HEK293 (cell line): ENCODE measurements around the gene SP2.

Experiments used
- EGR2 ChIP-seq: fragments of 450-650 bp; formaldehyde crosslinking; IDR thresholded peaks from 2 replicates; pipeline ENCODE4 v1.5.1; 2016; ENCODE audit warnings: low read depth, missing biosample characterization, missing genetic modification characterization
- GLIS1 ChIP-seq: fragments of 450-650 bp; formaldehyde crosslinking; IDR thresholded peaks from 2 replicates; pipeline ENCODE4 v1.5.1; 2016; ENCODE audit warnings: missing biosample characterization, missing genetic modification characterization
- GLIS2 ChIP-seq: fragments of 450-650 bp; formaldehyde crosslinking; IDR thresholded peaks from 2 replicates; pipeline ENCODE4 v1.5.1; 2016; ENCODE audit warnings: missing biosample characterization, missing genetic modification characterization
- IKZF3 ChIP-seq: fragments of 450-650 bp; IDR thresholded peaks from 2 replicates; pipeline ENCODE4 v1.5.0; 2018; ENCODE audit warnings: missing biosample characterization, mild to moderate bottlenecking, missing genetic modification characterization, moderate library complexity
- KLF7 ChIP-seq: fragments of 450-650 bp; formaldehyde crosslinking; IDR thresholded peaks from 2 replicates; pipeline ENCODE4 v1.5.1; 2016; ENCODE audit warnings: missing biosample characterization, missing genetic modification characterization, borderline replicate concordance
- SP7 ChIP-seq: fragments of 450-650 bp; formaldehyde crosslinking; IDR thresholded peaks from 2 replicates; pipeline ENCODE4 v1.5.1; 2016; ENCODE audit warnings: missing biosample characterization, missing genetic modification characterization
- TCF7L2 ChIP-seq: IDR thresholded peaks from 2 replicates; pipeline ENCODE4 v1.6.1; 2011; ENCODE audit warnings: low read depth, mild to moderate bottlenecking, inconsistent platforms, low read length, moderate library complexity, borderline replicate concordance
- YY1 ChIP-seq: fragments of 450-650 bp; formaldehyde crosslinking; IDR thresholded peaks from 2 replicates; pipeline ENCODE4 v1.5.1; 2018; ENCODE audit warnings: missing biosample characterization, missing genetic modification characterization
- ZBTB17 ChIP-seq: fragments of 450-650 bp; formaldehyde crosslinking; IDR thresholded peaks from 2 replicates; pipeline ENCODE4 v1.5.1; 2016; ENCODE audit warnings: missing biosample characterization, missing genetic modification characterization
- ZEB2 ChIP-seq: fragments of 450-650 bp; formaldehyde crosslinking; IDR thresholded peaks from 2 replicates; pipeline ENCODE4 v1.5.1; 2016; ENCODE audit warnings: missing biosample characterization, missing genetic modification characterization
- ZFHX2 ChIP-seq: fragments of 450-650 bp; formaldehyde crosslinking; conservative IDR thresholded peaks from 2 replicates; pipeline ENCODE4 v1.5.1; 2016; ENCODE audit warnings: missing biosample characterization, missing genetic modification characterization
- ZNF157 ChIP-seq: fragments of 450-650 bp; formaldehyde crosslinking; IDR thresholded peaks from 2 replicates; pipeline ENCODE4 v1.5.1; 2016; ENCODE audit warnings: missing biosample characterization, missing genetic modification characterization
- ZNF24 ChIP-seq: fragments of 450-650 bp; formaldehyde crosslinking; IDR thresholded peaks from 2 replicates; pipeline ENCODE4 v1.5.1; 2016; ENCODE audit warnings: missing biosample characterization, missing genetic modification characterization
- ZNF26 ChIP-seq: fragments of 450-650 bp; formaldehyde crosslinking; IDR thresholded peaks from 2 replicates; pipeline ENCODE4 v1.5.1; 2016; ENCODE audit warnings: missing biosample characterization, missing genetic modification characterization
- ZNF335 ChIP-seq: fragments of 450-650 bp; formaldehyde crosslinking; conservative IDR thresholded peaks from 2 replicates; pipeline ENCODE4 v1.5.1; 2016; ENCODE audit warnings: missing biosample characterization, missing genetic modification characterization
- ZNF398 ChIP-seq: fragments of 450-650 bp; formaldehyde crosslinking; IDR thresholded peaks from 2 replicates; pipeline ENCODE4 v1.5.1; 2017; ENCODE audit warnings: missing biosample characterization, missing genetic modification characterization
- ZNF423 ChIP-seq: fragments of 450-650 bp; formaldehyde crosslinking; IDR thresholded peaks from 2 replicates; pipeline ENCODE4 v1.5.1; 2016; ENCODE audit warnings: missing biosample characterization, missing genetic modification characterization
- ZNF501 ChIP-seq: fragments of 450-650 bp; formaldehyde crosslinking; IDR thresholded peaks from 2 replicates; pipeline ENCODE4 v1.5.1; 2016; ENCODE audit warnings: missing biosample characterization, missing genetic modification characterization
- ZNF629 ChIP-seq: fragments of 450-650 bp; formaldehyde crosslinking; IDR thresholded peaks from 2 replicates; pipeline ENCODE4 v1.5.1; 2017; ENCODE audit warnings: missing biosample characterization, missing genetic modification characterization
- TF ChIP-seq, protein P1 (sequence below): fragments of 450-650 bp; formaldehyde crosslinking; IDR thresholded peaks from 2 replicates; pipeline ENCODE4 v1.5.1; 2016; ENCODE audit warnings: missing biosample characterization, missing genetic modification characterization
- TF ChIP-seq, protein P2 (sequence below): fragments of 450-650 bp; formaldehyde crosslinking; IDR thresholded peaks from 2 replicates; pipeline ENCODE4 v1.5.1; 2017; ENCODE audit warnings: missing biosample characterization, missing genetic modification characterization

Gene SP2

GRCh38 chr17:47883589-47884426, 12.2 kb upstream of the SP2 start (continued):
- TF ChIP-seq ZNF26 (tag by site-specific recombination) (no peak), ZFHX2 (tag by site-specific recombination) (peak; percentile 96), YY1 (tag by site-specific recombination) (0 out of 2 replicates have a peak, but pooled peaks have one; percentile 28), TCF7L2 (peak; percentile 96), ZNF501 (no peak), SP7 (peak; percentile 59), GLIS1 (tag by site-specific recombination) (peak; percentile 100), KLF7 (tag by site-specific recombination) (no peak), ZBTB17 (tag by site-specific recombination) (peak; percentile 48), ZNF24 (tag by site-specific recombination) (0 out of 2 replicates have a peak, but pooled peaks have one; percentile 31), ZNF335 (0 out of 2 replicates have a peak, but pooled peaks have one; percentile 33), ZNF398 (tag by site-specific recombination) (0 out of 2 replicates have a peak, but pooled peaks have one; percentile 19), ZNF629 (no peak; the same call in 1 of the 2 replicates), ZEB2 (tag by site-specific recombination) (0 out of 2 replicates have a peak, but pooled peaks have one; percentile 34), EGR2 (peak; percentile 91), ZNF157 (tag by site-specific recombination) (no peak), GLIS2 (tag by site-specific recombination) (peak; percentile 29; the same call in 1 of the 2 replicates), ZNF423 (peak; percentile 89), IKZF3 (tag by site-specific recombination) (peak; percentile 53; the same call in 1 of the 2 replicates)
- TF ChIP-seq, protein P1, sequence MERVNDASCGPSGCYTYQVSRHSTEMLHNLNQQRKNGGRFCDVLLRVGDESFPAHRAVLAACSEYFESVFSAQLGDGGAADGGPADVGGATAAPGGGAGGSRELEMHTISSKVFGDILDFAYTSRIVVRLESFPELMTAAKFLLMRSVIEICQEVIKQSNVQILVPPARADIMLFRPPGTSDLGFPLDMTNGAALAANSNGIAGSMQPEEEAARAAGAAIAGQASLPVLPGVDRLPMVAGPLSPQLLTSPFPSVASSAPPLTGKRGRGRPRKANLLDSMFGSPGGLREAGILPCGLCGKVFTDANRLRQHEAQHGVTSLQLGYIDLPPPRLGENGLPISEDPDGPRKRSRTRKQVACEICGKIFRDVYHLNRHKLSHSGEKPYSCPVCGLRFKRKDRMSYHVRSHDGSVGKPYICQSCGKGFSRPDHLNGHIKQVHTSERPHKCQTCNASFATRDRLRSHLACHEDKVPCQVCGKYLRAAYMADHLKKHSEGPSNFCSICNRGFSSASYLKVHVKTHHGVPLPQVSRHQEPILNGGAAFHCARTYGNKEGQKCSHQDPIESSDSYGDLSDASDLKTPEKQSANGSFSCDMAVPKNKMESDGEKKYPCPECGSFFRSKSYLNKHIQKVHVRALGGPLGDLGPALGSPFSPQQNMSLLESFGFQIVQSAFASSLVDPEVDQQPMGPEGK: 0 out of 2 replicates have a peak, but pooled peaks have one; percentile 25
- TF ChIP-seq, protein P2, sequence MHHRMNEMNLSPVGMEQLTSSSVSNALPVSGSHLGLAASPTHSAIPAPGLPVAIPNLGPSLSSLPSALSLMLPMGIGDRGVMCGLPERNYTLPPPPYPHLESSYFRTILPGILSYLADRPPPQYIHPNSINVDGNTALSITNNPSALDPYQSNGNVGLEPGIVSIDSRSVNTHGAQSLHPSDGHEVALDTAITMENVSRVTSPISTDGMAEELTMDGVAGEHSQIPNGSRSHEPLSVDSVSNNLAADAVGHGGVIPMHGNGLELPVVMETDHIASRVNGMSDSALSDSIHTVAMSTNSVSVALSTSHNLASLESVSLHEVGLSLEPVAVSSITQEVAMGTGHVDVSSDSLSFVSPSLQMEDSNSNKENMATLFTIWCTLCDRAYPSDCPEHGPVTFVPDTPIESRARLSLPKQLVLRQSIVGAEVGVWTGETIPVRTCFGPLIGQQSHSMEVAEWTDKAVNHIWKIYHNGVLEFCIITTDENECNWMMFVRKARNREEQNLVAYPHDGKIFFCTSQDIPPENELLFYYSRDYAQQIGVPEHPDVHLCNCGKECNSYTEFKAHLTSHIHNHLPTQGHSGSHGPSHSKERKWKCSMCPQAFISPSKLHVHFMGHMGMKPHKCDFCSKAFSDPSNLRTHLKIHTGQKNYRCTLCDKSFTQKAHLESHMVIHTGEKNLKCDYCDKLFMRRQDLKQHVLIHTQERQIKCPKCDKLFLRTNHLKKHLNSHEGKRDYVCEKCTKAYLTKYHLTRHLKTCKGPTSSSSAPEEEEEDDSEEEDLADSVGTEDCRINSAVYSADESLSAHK (tag by site-specific recombination): 0 out of 2 replicates have a peak, but pooled peaks have one; percentile 29
